Neural progenitor cell (in vitro differentiated cells): Measurements from ENCODE around the gene NAPEPLD.

Experiments
- EZH2 ChIP-seq: fragments of 200-600 bp; sonication (generic); IDR thresholded peaks from 2 replicates; pipeline ENCODE4 v1.6.1; 2017; ENCODE audit warnings: antibody characterized with exemption, mild to moderate bottlenecking, moderate library complexity
- TF ChIP-seq, protein P1 (sequence below): fragments of 200-600 bp; sonication (generic); IDR thresholded peaks from 2 replicates; pipeline ENCODE4 v1.5.1; 2017; ENCODE audit warnings: antibody characterized with exemption, mild to moderate bottlenecking

DNA sequence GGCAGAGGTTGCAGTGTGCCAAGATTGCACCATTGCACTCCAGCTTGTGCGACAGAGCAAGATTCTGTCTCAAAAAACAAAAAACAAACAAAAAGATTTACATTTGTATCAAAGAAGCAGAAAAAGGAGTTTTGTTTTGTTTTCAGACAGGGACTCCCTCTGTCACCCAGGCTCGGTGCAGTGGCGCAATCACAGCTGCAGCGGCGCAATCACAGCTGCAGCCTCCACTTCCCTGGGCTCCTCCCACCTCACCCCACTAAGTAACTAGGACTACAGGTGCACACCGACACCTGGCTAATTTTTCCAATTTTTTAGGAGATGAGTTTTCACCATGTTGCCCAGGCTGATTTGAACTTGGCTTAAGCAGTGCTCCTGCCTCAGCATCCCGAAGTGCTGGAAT, 72.1 kb downstream of the NAPEPLD start:
- TF ChIP-seq, protein P1, sequence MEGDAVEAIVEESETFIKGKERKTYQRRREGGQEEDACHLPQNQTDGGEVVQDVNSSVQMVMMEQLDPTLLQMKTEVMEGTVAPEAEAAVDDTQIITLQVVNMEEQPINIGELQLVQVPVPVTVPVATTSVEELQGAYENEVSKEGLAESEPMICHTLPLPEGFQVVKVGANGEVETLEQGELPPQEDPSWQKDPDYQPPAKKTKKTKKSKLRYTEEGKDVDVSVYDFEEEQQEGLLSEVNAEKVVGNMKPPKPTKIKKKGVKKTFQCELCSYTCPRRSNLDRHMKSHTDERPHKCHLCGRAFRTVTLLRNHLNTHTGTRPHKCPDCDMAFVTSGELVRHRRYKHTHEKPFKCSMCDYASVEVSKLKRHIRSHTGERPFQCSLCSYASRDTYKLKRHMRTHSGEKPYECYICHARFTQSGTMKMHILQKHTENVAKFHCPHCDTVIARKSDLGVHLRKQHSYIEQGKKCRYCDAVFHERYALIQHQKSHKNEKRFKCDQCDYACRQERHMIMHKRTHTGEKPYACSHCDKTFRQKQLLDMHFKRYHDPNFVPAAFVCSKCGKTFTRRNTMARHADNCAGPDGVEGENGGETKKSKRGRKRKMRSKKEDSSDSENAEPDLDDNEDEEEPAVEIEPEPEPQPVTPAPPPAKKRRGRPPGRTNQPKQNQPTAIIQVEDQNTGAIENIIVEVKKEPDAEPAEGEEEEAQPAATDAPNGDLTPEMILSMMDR, result no peak
- TF ChIP-seq EZH2, result no peak
